GM23338 (cell line): Measurements from ENCODE around the gene MAP3K15. TPM values are rescaled to one million over a fixed set of nuclear protein-coding genes. Genes with fewer than 3 reads are reported as not detected.

Experiments used
- ATAC-seq: fragments of 200-7000 bp; cut with Tn5 transposase; 3 replicates; pipeline ENCODE4 v1.9.1; 2020
- DNase-seq: peaks from one replicate; pipeline ENCODE4 v3.0.0-alpha.2; 2015; ENCODE audit warnings: low spot score
- H2AFZ ChIP-seq: fragments of 200-600 bp; sonication (generic); 2 replicates; pipeline ENCODE4 v1.8.0; 2016; ENCODE audit warnings: antibody characterized with exemption, mild to moderate bottlenecking, moderate library complexity
- H3F3A ChIP-seq: fragments of 200-600 bp; sonication (generic); replicated peaks from 2 replicates; pipeline ENCODE4 v1.8.0; 2017; ENCODE audit warnings: antibody characterized with exemption, mixed run types, low read depth
- H3K27ac ChIP-seq: fragments of 200-600 bp; sonication (generic); 2 replicates; pipeline ENCODE4 v1.6.1; 2016; ENCODE audit warnings: low read depth
- H3K27me3 ChIP-seq: fragments of 200-600 bp; sonication (generic); 2 replicates; pipeline ENCODE4 v1.8.0; 2016; ENCODE audit warnings: mild to moderate bottlenecking, mixed run types, moderate library complexity; ENCODE audit not compliant: insufficient read depth
- H3K36me3 ChIP-seq: fragments of 200-600 bp; sonication (generic); 2 replicates; pipeline ENCODE4 v1.8.0; 2016; ENCODE audit warnings: mild to moderate bottlenecking; ENCODE audit not compliant: insufficient read depth
- H3K4me1 ChIP-seq: fragments of 200-600 bp; sonication (generic); 2 replicates; pipeline ENCODE4 v1.8.0; 2016; ENCODE audit warnings: mild to moderate bottlenecking, moderate library complexity; ENCODE audit not compliant: insufficient read depth
- H3K4me2 ChIP-seq: fragments of 200-600 bp; sonication (generic); 2 replicates; pipeline ENCODE4 v1.7.1; 2017; ENCODE audit warnings: mixed run types
- H3K4me3 ChIP-seq: fragments of 200-600 bp; sonication (generic); 2 replicates; pipeline ENCODE4 v1.6.1; 2016; ENCODE audit warnings: mixed run types
- H3K79me2 ChIP-seq: fragments of 200-600 bp; sonication (generic); replicated peaks from 2 replicates; pipeline ENCODE4 v1.8.0; 2017; ENCODE audit warnings: mild to moderate bottlenecking; ENCODE audit not compliant: insufficient read depth
- H3K9me2 ChIP-seq: fragments of 200-600 bp; sonication (generic); 2 replicates; pipeline ENCODE4 v1.8.0; 2017; ENCODE audit not compliant: insufficient read depth
- H4K20me1 ChIP-seq: fragments of 200-600 bp; sonication (generic); replicated peaks from 2 replicates; pipeline ENCODE4 v1.8.0; 2017; ENCODE audit warnings: mild to moderate bottlenecking; ENCODE audit not compliant: insufficient read depth
- H3K27ac Mint-ChIP-seq: 2 replicates; pipeline ENCODE4 v1.8.0; 2020; ENCODE audit warnings: inconsistent platforms, mild to moderate bottlenecking, moderate library complexity, mixed read lengths
- H3K27me3 Mint-ChIP-seq: 3 replicates; pipeline ENCODE4 v1.8.0; 2022; ENCODE audit warnings: low read depth, mild to moderate bottlenecking, moderate library complexity, mixed read lengths, inconsistent platforms; ENCODE audit not compliant: insufficient read depth, poor library complexity
- H3K36me3 Mint-ChIP-seq: 3 replicates; pipeline ENCODE4 v1.8.0; 2021; ENCODE audit warnings: low read depth, mild to moderate bottlenecking, inconsistent platforms, moderate library complexity, mixed read lengths
- H3K4me1 Mint-ChIP-seq: 3 replicates; pipeline ENCODE4 v1.8.0; 2020; ENCODE audit warnings: mild to moderate bottlenecking, inconsistent platforms, mixed read lengths
- H3K4me3 Mint-ChIP-seq: 3 replicates; pipeline ENCODE4 v1.8.0; 2021; ENCODE audit warnings: moderate library complexity, mild to moderate bottlenecking, inconsistent platforms, mixed read lengths
- H3K9me3 Mint-ChIP-seq: 3 replicates; pipeline ENCODE4 v1.8.0; 2020; ENCODE audit warnings: moderate library complexity, mild to moderate bottlenecking, inconsistent platforms, mixed read lengths
- CREB1 ChIP-seq: fragments of 250-450 bp; sonication (Bioruptor Pico); IDR thresholded peaks from 2 replicates; pipeline ENCODE4 v1.5.0; 2020; ENCODE audit warnings: low read depth, mild to moderate bottlenecking, moderate library complexity
- CTCF ChIP-seq, 2 experiments: fragments of 200-600 bp in 1 of 2; sonication (generic) in 1 of 2; conservative IDR thresholded peaks; 2 replicates each; pipeline versions ENCODE4 v1.5.1 to v1.6.1; 2016 to 2017; ENCODE audit warnings: antibody characterized with exemption in 2 of 2, low read depth in 2 of 2, mild to moderate bottlenecking in 2 of 2, moderate library complexity in 1 of 2
- ETS1 ChIP-seq: IDR thresholded peaks from 2 replicates; pipeline ENCODE4 v1.6.1; 2016; ENCODE audit warnings: antibody characterized with exemption
- EZH2phosphoT487 ChIP-seq: fragments of 200-600 bp; sonication (generic); IDR thresholded peaks from one replicate; pipeline ENCODE4 v1.8.1; 2018; ENCODE audit warnings: antibody characterized with exemption; ENCODE audit not compliant: unreplicated experiment
- JUNB ChIP-seq: IDR thresholded peaks from one replicate; pipeline ENCODE4 v1.6.1; 2016; ENCODE audit warnings: antibody characterized with exemption; ENCODE audit not compliant: unreplicated experiment
- REST ChIP-seq: IDR thresholded peaks from one replicate; pipeline ENCODE4 v1.6.1; 2018; ENCODE audit warnings: antibody characterized with exemption; ENCODE audit not compliant: unreplicated experiment
- STAT1 ChIP-seq: IDR thresholded peaks from one replicate; pipeline ENCODE4 v1.6.1; 2016; ENCODE audit warnings: antibody characterized with exemption; ENCODE audit not compliant: unreplicated experiment
- ZNF331 ChIP-seq: fragments of 250-450 bp; sonication (Bioruptor Pico); IDR thresholded peaks from 2 replicates; pipeline ENCODE4 v1.5.0; 2020; ENCODE audit warnings: low read depth, mild to moderate bottlenecking, moderate library complexity
- polyA plus RNA-seq: library from polyadenylated mRNA; unstranded; fragments of >200 nt; fragmentation: Nextera tagmentation; extraction: Ambion mirVana; gene quantifications from 2 replicates; pipeline ENCODE4 v1.2.1, GENCODE V29; 2016
- total RNA-seq: library from RNA; depleted of rRNA; stranded (reverse); fragments of >200 nt; shearing (Covaris generic); gene quantifications from 2 replicates; pipeline ENCODE4 v1.2.3, GENCODE V29; 2014

The MAP3K15 gene
- total and polyA plus RNA-seq, 2 experiments from 2014 or later, result 0.40 to 3.1 TPM

GRCh38 chrX:19381326-19381725, 134.0 kb downstream of the MAP3K15 start (continued):
- TF ChIP-seq ETS1, result no peak
- TF ChIP-seq REST, result no peak
- TF ChIP-seq ZNF331, result no peak

- H3K27me3 ChIP-seq, result 0 out of 2 replicates have a peak, but pooled peaks cover 3% of the 10 kb centered on the region
- no peaks in the 10 kb centered on the region for H3K36me3 ChIP-seq
- no peaks in the 10 kb centered on the region for H3K9me2 ChIP-seq
- Mint-ChIP-seq H3K9me3 (no peaks in the 10 kb centered on the region), H3K27me3 (peaks cover 2% of the 10 kb centered on the region), H3K27ac (no peak overlapping the region), H3K36me3 (no peaks in the 10 kb centered on the region), H3K4me3 (no peak overlapping the region), H3K4me1 (no peaks in the 10 kb centered on the region)
- no peak for DNase-seq
- H2AFZ ChIP-seq, result no peak overlapping the region
- no peaks in the 10 kb centered on the region for H3K4me1 ChIP-seq
- H3F3A ChIP-seq, result no peaks in the 10 kb centered on the region
- no peaks in the 10 kb centered on the region for H3K79me2 ChIP-seq
- H4K20me1 ChIP-seq, result no peaks in the 10 kb centered on the region
- no peak overlapping the region for H3K4me2 ChIP-seq
- H3K27ac ChIP-seq, result no peak overlapping the region
- ATAC-seq, result no peak
- no peak overlapping the region for H3K4me3 ChIP-seq
- TF ChIP-seq CTCF (conservative IDR thresholded peaks at IDR 0.05; ENCODE audit: low read depth in 2 of 2) (no peak), REST (no peak), CREB1 (no peak), EZH2phosphoT487 (no peak), STAT1 (no peak), JUNB (no peak)
Observed at GRCh38 chrX:19377799-19378198, 137.5 kb downstream of the MAP3K15 start.
